Measurements from ENCODE around the gene UGT2B7. TPM values are rescaled to one million over a fixed set of nuclear protein-coding genes. Genes with fewer than 3 reads are reported as not detected.

The UGT2B7 gene
- total and polyA plus RNA-seq, 2 of the 13 experiments (the other 11 are each of a cell fraction or from before 2014, with no cell fraction given), result 26.8 to 41.8 TPM

GRCh38 chr4:69096111-69096656 lies at the start of gene UGT2B7 (continued):
- TF ChIP-seq ZBTB14 (CRISPR knock-in tag; IDR thresholded peaks at IDR 0.05) (no peak), SOX6 (IDR thresholded peaks at IDR 0.05) (no peak), SOX6 (CRISPR knock-in tag; IDR thresholded peaks at IDR 0.05) (peak; percentile 88), HNRNPLL (IDR thresholded peaks at IDR 0.05; ENCODE audit: low read depth, low read length, poor library complexity, severe bottlenecking) (no peak), TSC22D2 (CRISPR knock-in tag; IDR thresholded peaks at IDR 0.05; ENCODE audit: borderline replicate concordance) (0 out of 2 replicates have a peak, but pooled peaks have one; percentile 17), ZNF792 (CRISPR knock-in tag; IDR thresholded peaks at IDR 0.05) (0 out of 2 replicates have a peak, but pooled peaks have one; percentile 23), ZNF329 (CRISPR knock-in tag; IDR thresholded peaks at IDR 0.05; ENCODE audit: low read depth) (no peak), ZBTB33 (CRISPR knock-in tag; IDR thresholded peaks at IDR 0.05) (no peak), SOX13 (IDR thresholded peaks at IDR 0.05) (0 out of 2 replicates have a peak, but pooled peaks have one; percentile 22), SOX13 (CRISPR knock-in tag; conservative IDR thresholded peaks at IDR 0.05 in 1 of 2, IDR thresholded peaks at IDR 0.05 in 1 of 2) (peak in 1 of 2 experiments; percentile 91; a peak in 2 of 4 replicates), TOPORS (CRISPR knock-in tag; IDR thresholded peaks at IDR 0.05) (no peak), ELF3 (CRISPR knock-in tag; IDR thresholded peaks at IDR 0.05) (peak; percentile 74), RCOR2 (CRISPR knock-in tag; IDR thresholded peaks at IDR 0.05) (peak; percentile 52; the same call in 1 of the 2 replicates), PAWR (CRISPR knock-in tag; IDR thresholded peaks at IDR 0.05; ENCODE audit: borderline replicate concordance) (no peak), NFIC (IDR thresholded peaks at IDR 0.05; ENCODE audit: low read length) (peak; percentile 65; the same call in 1 of the 2 replicates), HNF1A (IDR thresholded peaks at IDR 0.05; ENCODE audit: low read depth) (peak; percentile 97), HNF1A (CRISPR knock-in tag; IDR thresholded peaks at IDR 0.05; ENCODE audit: borderline replicate concordance) (peak; percentile 97), ZNF713 (CRISPR knock-in tag; IDR thresholded peaks at IDR 0.05) (no peak), ATF4 (CRISPR knock-in tag; IDR thresholded peaks at IDR 0.05) (peak in 1 of 2 experiments; percentile 73; a peak in 2 of 4 replicates), FOXP1 (IDR thresholded peaks at IDR 0.05) (no peak), FOXP1 (CRISPR knock-in tag; IDR thresholded peaks at IDR 0.05) (peak; percentile 81), GATAD2A (CRISPR knock-in tag; IDR thresholded peaks at IDR 0.05) (peak; percentile 97)
